HepG2 (cell line): ENCODE measurements around the gene FCN3. TPM values are rescaled to one million over a fixed set of nuclear protein-coding genes. Genes with fewer than 3 reads are reported as not detected.

Source experiments
- ATAC-seq: fragments of 200-7000 bp; cut with Tn5 transposase; 3 replicates; pipeline ENCODE4 v1.9.1; 2020; ENCODE audit warnings: mild to moderate bottlenecking, moderate library complexity
- BruUV-seq: library from RNA; stranded (reverse); fragments of 400-500 nt; replicated peaks from 2 replicates; lab custom pipeline; 2021; lab: Mats Ljungman, UMichigan
- CTCF ChIA-PET: fragments of 300-600 bp; formaldehyde crosslinking; extraction: SDS; loops from one replicate; lab custom pipeline; 2021; ENCODE audit warnings: low total read pairs, inconsistent platforms, low intra/inter-chr PET ratio; lab: Yijun Ruan, JAX
- POLR2A ChIA-PET: fragments of 350-600 bp; sonication (Branson Sonifier 250); formaldehyde crosslinking; loops from one replicate; lab custom pipeline; 2020; ENCODE audit warnings: antibody characterized with exemption, inconsistent platforms; lab: Yijun Ruan, JAX
- DNase-seq: peaks from one replicate; pipeline ENCODE4 v3.0.0-alpha.2; 2015; ENCODE audit warnings: low spot score
- FAIRE-seq: peaks from 3 replicates; lab custom pipeline; 2011; peaks lifted over from hg19 to GRCh38; lab: Jason Lieb, UNC
- H2AFZ ChIP-seq: one replicate; pipeline ENCODE4 v1.6.1; 2011; ENCODE audit warnings: low read length, inconsistent platforms
- H3K27ac ChIP-seq: fragments of 300-600 bp; 3 replicates; pipeline ENCODE4 v1.8.0; 2011; ENCODE audit warnings: mixed run types, mild to moderate bottlenecking, mixed read lengths, low read length, inconsistent platforms; ENCODE audit not compliant: insufficient read depth; ENCODE audit errors: extremely low read length
- H3K27me3 ChIP-seq, 2 experiments: fragments of 200-600 bp in 1 of 2; 2 replicates in 1 of 2; 3 replicates in 1 of 2; pipeline versions ENCODE4 v1.6.0 to v1.8.0; 2011; ENCODE audit warnings: low read length in 2 of 2, mild to moderate bottlenecking in 2 of 2, moderate library complexity in 2 of 2, inconsistent platforms in 1 of 2; ENCODE audit not compliant: insufficient read depth in 2 of 2, control insufficient read depth in 1 of 2
- H3K36me3 ChIP-seq, 2 experiments: fragments of 200-600 bp in 1 of 2; replicated peaks in 1 of 2; 2 replicates in 1 of 2; 3 replicates in 1 of 2; pipeline versions ENCODE4 v1.5.1 to v1.8.0; 2011; ENCODE audit warnings: low read length in 2 of 2, inconsistent platforms in 1 of 2; ENCODE audit not compliant: insufficient read depth in 2 of 2, control insufficient read depth in 1 of 2
- H3K4me1 ChIP-seq: 2 replicates; pipeline ENCODE4 v1.5.1; 2012; ENCODE audit warnings: low read length, inconsistent platforms; ENCODE audit not compliant: insufficient read depth
- H3K4me2 ChIP-seq: 2 replicates; pipeline ENCODE4 v1.6.0; 2011; ENCODE audit warnings: low read depth, low read length, inconsistent platforms
- H3K4me3 ChIP-seq, 3 experiments: fragments of 200-600 bp in 1 of 3; sonication (generic), shearing (Covaris generic) in 1 of 3; replicated peaks in 1 of 3; 2 replicates each; pipeline ENCODE4 v1.5.1; 2011 to 2016; ENCODE audit warnings: low read length in 3 of 3, inconsistent platforms in 2 of 3, low read depth in 2 of 3, mild to moderate bottlenecking in 2 of 3, control low read depth in 1 of 3, mixed read lengths in 1 of 3; ENCODE audit not compliant: insufficient read depth in 1 of 3
- H3K79me2 ChIP-seq: one replicate; pipeline ENCODE4 v1.6.1; 2011; ENCODE audit warnings: low read length, inconsistent platforms; ENCODE audit not compliant: insufficient read depth
- H3K9ac ChIP-seq: 2 replicates; pipeline ENCODE4 v1.6.0; 2011; ENCODE audit warnings: mild to moderate bottlenecking, low read depth, low read length, inconsistent platforms; ENCODE audit not compliant: insufficient read depth
- H3K9me3 ChIP-seq: 2 replicates; pipeline ENCODE4 v1.5.1; 2012; ENCODE audit warnings: mild to moderate bottlenecking, low read length
- H4K20me1 ChIP-seq: 2 replicates; pipeline ENCODE4 v1.6.0; 2011; ENCODE audit warnings: inconsistent platforms, mild to moderate bottlenecking, low read length, moderate library complexity; ENCODE audit not compliant: insufficient read depth
- AGO1 ChIP-seq: fragments of 200-400 bp; formaldehyde crosslinking; IDR thresholded peaks from 2 replicates; pipeline ENCODE4 v1.6.1; 2017; ENCODE audit warnings: mild to moderate bottlenecking, low read depth, low read length, moderate library complexity; ENCODE audit not compliant: poor library complexity, severe bottlenecking
- CBX5 ChIP-seq: sonication (generic); formaldehyde crosslinking; IDR thresholded peaks from 2 replicates; pipeline ENCODE4 v1.4.0; 2020; ENCODE audit warnings: missing genetic modification reagents, borderline replicate concordance
- E2F1 ChIP-seq: sonication (generic); formaldehyde crosslinking; IDR thresholded peaks from 2 replicates; pipeline ENCODE4 v1.5.0; 2020; ENCODE audit warnings: missing genetic modification reagents
- GLI4 ChIP-seq: sonication (generic); formaldehyde crosslinking; IDR thresholded peaks from 2 replicates; pipeline ENCODE4 v1.5.1; 2020; ENCODE audit warnings: missing genetic modification reagents, mild to moderate bottlenecking, moderate library complexity, borderline replicate concordance
- ISX ChIP-seq: sonication (generic); formaldehyde crosslinking; conservative IDR thresholded peaks from 2 replicates; pipeline ENCODE4 v1.5.0; 2020; ENCODE audit warnings: missing genetic modification reagents
- PLRG1 ChIP-seq: fragments of 450-650 bp; conservative IDR thresholded peaks from 2 replicates; pipeline ENCODE4 v1.6.1; 2016
- THYN1 ChIP-seq: sonication (generic); formaldehyde crosslinking; IDR thresholded peaks from 2 replicates; pipeline ENCODE4 v1.8.1; 2023; ENCODE audit warnings: low read depth, mild to moderate bottlenecking, moderate library complexity, missing genetic modification reagents, borderline replicate concordance
- ZBTB37 ChIP-seq: sonication (generic); formaldehyde crosslinking; IDR thresholded peaks from 2 replicates; pipeline ENCODE4 v1.4.0; 2020; ENCODE audit warnings: mild to moderate bottlenecking, missing genetic modification reagents
- ZNF276 ChIP-seq: sonication (generic); formaldehyde crosslinking; IDR thresholded peaks from 2 replicates; pipeline ENCODE4 v1.4.0; 2020; ENCODE audit warnings: mild to moderate bottlenecking, low read depth, missing genetic modification reagents
- ZSCAN20 ChIP-seq: sonication (generic); formaldehyde crosslinking; IDR thresholded peaks from 2 replicates; pipeline ENCODE4 v1.4.0; 2020; ENCODE audit warnings: missing genetic modification reagents, mild to moderate bottlenecking, borderline replicate concordance
- ZSCAN29 ChIP-seq: sonication (generic); formaldehyde crosslinking; conservative IDR thresholded peaks from 2 replicates; pipeline ENCODE4 v1.4.0; 2020; ENCODE audit warnings: mild to moderate bottlenecking, missing genetic modification reagents
- WGBS: methylation state at CpG from one replicate; pipeline ENCODE4 v1.1.6; 2017; ENCODE audit warnings: low lambda C conversion rate; 5-methylcytosine and 5-hydroxymethylcytosine counted together
- in situ Hi-C: cut with HindIII; loops from 2 replicates; pipeline ENCODE4 v1.10.0; 2017; ENCODE audit warnings: low pct_unique_long_range_greater_than_20kb; ENCODE audit not compliant: extremely low pct_ligation_motif_present
- intact Hi-C: fragments of 100-400 bp; cut with micrococcal nuclease; formaldehyde crosslinking; loops from one replicate; pipeline ENCODE4 v1.10.0; 2022; ENCODE audit not compliant: unreplicated experiment
- polyA plus RNA-seq, 8 experiments: library from polyadenylated mRNA; depleted of rRNA in 3 of 8; stranded (reverse) in 7 of 8; unstranded in 1 of 8; fragments of >200 nt; fragmentation: Illumina TruSeq in 4 of 8; extraction: Trizol in 4 of 8; gene quantifications; 2 replicates each; pipeline versions ENCODE4 v1.2.1 to v1.2.3, GENCODE V29; 2011 to 2016; ENCODE audit warnings: low read depth in 4 of 8, missing spikeins in 1 of 8, mixed read lengths in 1 of 8; ENCODE audit not compliant: insufficient read depth in 1 of 8
- total RNA-seq, 5 experiments: library from RNA; depleted of rRNA; stranded (reverse); fragments of >200 nt; fragmentation: Illumina TruSeq; extraction: Trizol; gene quantifications; 2 replicates each; pipeline ENCODE4 v1.2.3, GENCODE V29; 2016; ENCODE audit warnings: low read depth in 1 of 5

FCN3 gene
- total and polyA plus RNA-seq, 2 of the 13 experiments (the other 11 are each of a cell fraction or from before 2014, with no cell fraction given) = not detected

GRCh38 chr1:27409669-27410068 is 35.0 kb upstream of the FCN3 start:
- CTCF ChIA-PET = no interaction called here
- intact Hi-C loops (no loop called here), in situ Hi-C loops (no loop called here)
- FAIRE-seq (no peak), ATAC-seq (no peak), DNase-seq (no peak)
- Histone ChIP-seq H3K4me3 (no peak overlapping the region), H3K4me1 (no peaks in the 10 kb centered on the region), H2AFZ (no peak overlapping the region), H3K9me3 (no peaks in the 10 kb centered on the region), H3K36me3 (peaks cover 30 to 67% of the 10 kb centered on the region in 2 experiments), H3K79me2 (no peaks in the 10 kb centered on the region), H3K9ac (no peak overlapping the region), H4K20me1 (no peaks in the 10 kb centered on the region), H3K27ac (no peak overlapping the region)
- no TSS peak for BruUV-seq
- POLR2A ChIA-PET = no interaction called here
- WGBS = 98% methylated on average over 11 of the region's 11 CpGs
- TF ChIP-seq PLRG1 (no peak), ISX (CRISPR knock-in tag) (no peak), E2F1 (CRISPR knock-in tag) (no peak), ZNF276 (CRISPR knock-in tag) (no peak), CBX5 (CRISPR knock-in tag) (no peak), ZBTB37 (CRISPR knock-in tag) (no peak), ZSCAN29 (CRISPR knock-in tag) (no peak), AGO1 (no peak), THYN1 (CRISPR knock-in tag) (no peak), ZSCAN20 (no peak), GLI4 (no peak)
- TF ChIP-seq, all 625 proteins: peak for 0
- Histone ChIP-seq H3K4me2 (no peak overlapping the region), H3K27me3 (no peaks in the 10 kb centered on the region)
